ENCODE measurements around the gene CDX2. TPM values are rescaled to one million over a fixed set of nuclear protein-coding genes. Genes with fewer than 3 reads are reported as not detected.

The CDX2 gene
- total RNA-seq, 2 experiments from 2014 or later = not detected

DNA sequence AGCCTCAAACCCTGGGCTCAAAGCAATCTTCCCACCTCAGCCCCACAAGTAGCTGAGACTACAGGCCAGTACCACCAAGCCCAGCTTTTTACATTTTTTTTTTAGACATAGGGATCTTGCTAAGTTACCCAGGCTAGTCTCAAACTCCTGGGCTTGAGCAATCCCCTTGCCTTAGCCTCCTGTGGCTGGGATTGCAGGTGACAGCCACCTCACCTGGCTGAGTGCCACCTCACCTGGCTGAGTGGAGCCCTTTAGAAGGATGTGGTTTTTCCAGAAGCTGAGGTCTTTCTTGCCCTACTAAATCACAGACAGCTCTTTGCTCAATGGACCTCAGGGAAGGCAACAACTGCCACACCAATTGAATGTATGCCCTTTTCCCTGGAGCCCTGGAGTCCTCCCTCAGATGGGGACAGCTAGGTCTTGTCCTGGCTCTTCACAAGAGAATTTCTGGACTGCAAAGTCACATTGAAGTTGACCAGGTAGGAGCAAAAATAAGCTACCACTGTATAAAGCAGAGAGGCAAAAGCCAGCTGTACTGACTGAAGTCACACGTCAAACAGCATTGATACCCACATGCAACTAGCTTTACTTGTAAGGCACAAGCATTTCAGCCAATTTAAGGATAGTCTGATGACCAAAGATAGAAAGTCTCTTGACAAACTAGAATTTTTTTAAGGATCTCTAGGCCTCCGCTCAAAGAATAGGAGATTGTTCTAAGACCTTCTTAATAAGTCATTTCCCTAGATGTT is 35.4 kb downstream of the CDX2 start:
- POLR2A ChIA-PET = interaction anchor here (0.6 kb wide), 3 partner anchors 139 to 1249 kb away, joined by 3 to 6 read pairs (median 4); no protein-coding TSS in a partner anchor
- DNase-seq (ENCODE audit: low spot score) = no peak

DNA sequence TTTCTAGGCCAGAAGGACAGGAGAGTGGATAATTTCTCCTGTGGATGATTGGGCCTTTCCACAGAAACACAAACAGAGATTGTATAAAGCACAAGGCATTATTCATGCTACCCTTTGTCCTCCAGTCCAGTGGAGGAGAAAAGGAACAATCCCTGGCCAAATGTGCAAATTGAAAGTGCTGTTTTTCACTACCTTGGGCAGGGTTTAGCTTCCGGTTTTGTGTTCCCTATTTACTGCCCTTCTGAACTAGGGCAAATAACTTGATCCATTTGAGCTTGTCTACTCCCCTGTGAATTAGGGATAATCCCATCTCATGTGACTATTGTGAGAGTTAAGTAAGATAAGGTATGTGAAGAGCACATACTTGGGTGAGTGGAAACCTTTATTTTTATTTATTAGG is 36.0 kb downstream of the CDX2 start:
- H3K4me2 ChIP-seq (ENCODE audit: low read length) = no peak overlapping the region
- H3K4me3 ChIP-seq (ENCODE audit: low read depth, low read length, poor library complexity, severe bottlenecking) = no peak overlapping the region

More for the DNA sequence above, 35.4 kb downstream of the CDX2 start:
- no peaks in the 10 kb centered on the region for H3K79me2 ChIP-seq (ENCODE audit: insufficient read depth, low read depth, low read length)
- no peaks in the 10 kb centered on the region for H3K9me3 ChIP-seq (ENCODE audit: low read length)
- CTCF ChIA-PET (ENCODE audit: unreplicated experiment) = interaction anchor here (1.3 kb wide), 1 partner anchor 65 kb away, joined by 3 read pairs; no protein-coding TSS in a partner anchor
- H2AFZ ChIP-seq (ENCODE audit: low read length) = no peak overlapping the region
- no TSS peak for BruUV-seq (replicated peaks)
- no peak overlapping the region for H3K27ac ChIP-seq (ENCODE audit: low read depth, low read length, poor library complexity, severe bottlenecking)
- no peaks in the 10 kb centered on the region for H3K36me3 ChIP-seq (ENCODE audit: insufficient read depth, low read length)
- intact Hi-C loops (cut with micrococcal nuclease; ENCODE audit: unreplicated experiment) = no loop called here
- no peaks in the 10 kb centered on the region for H3K9me2 ChIP-seq (ENCODE audit: insufficient read depth, low read length)
- H3K4me1 ChIP-seq (ENCODE audit: insufficient read depth, low read length, poor library complexity, severe bottlenecking) = no peaks in the 10 kb centered on the region
- H3K4me2 ChIP-seq (ENCODE audit: low read length) = no peak overlapping the region
- TF ChIP-seq, protein P1, sequence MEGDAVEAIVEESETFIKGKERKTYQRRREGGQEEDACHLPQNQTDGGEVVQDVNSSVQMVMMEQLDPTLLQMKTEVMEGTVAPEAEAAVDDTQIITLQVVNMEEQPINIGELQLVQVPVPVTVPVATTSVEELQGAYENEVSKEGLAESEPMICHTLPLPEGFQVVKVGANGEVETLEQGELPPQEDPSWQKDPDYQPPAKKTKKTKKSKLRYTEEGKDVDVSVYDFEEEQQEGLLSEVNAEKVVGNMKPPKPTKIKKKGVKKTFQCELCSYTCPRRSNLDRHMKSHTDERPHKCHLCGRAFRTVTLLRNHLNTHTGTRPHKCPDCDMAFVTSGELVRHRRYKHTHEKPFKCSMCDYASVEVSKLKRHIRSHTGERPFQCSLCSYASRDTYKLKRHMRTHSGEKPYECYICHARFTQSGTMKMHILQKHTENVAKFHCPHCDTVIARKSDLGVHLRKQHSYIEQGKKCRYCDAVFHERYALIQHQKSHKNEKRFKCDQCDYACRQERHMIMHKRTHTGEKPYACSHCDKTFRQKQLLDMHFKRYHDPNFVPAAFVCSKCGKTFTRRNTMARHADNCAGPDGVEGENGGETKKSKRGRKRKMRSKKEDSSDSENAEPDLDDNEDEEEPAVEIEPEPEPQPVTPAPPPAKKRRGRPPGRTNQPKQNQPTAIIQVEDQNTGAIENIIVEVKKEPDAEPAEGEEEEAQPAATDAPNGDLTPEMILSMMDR (conservative IDR thresholded peaks at IDR 0.05; ENCODE audit: low read length) = no peak
- H3K4me3 ChIP-seq (ENCODE audit: low read depth, low read length, poor library complexity, severe bottlenecking) = no peak overlapping the region
- H4K20me1 ChIP-seq (ENCODE audit: insufficient read depth, low read length) = no peaks in the 10 kb centered on the region

GRCh38 chr13:27929868-27930267 is 39.2 kb downstream of the CDX2 start:
- H2AFZ ChIP-seq (ENCODE audit: low read length) = no peak overlapping the region
- H3K36me3 ChIP-seq (ENCODE audit: insufficient read depth, low read length) = no peaks in the 10 kb centered on the region
- no peak overlapping the region for H3K4me3 ChIP-seq (ENCODE audit: low read depth, low read length, poor library complexity, severe bottlenecking)
- no peak overlapping the region for H3K4me2 ChIP-seq (ENCODE audit: low read length)
- intact Hi-C loops (cut with micrococcal nuclease; ENCODE audit: unreplicated experiment) = no loop called here
- ChIA-PET POLR2A (no interaction called here), CTCF (ENCODE audit: unreplicated experiment) (no interaction called here)
- BruUV-seq (replicated peaks) = no TSS peak
- TF ChIP-seq, protein P1 (conservative IDR thresholded peaks at IDR 0.05; ENCODE audit: low read length) = no peak
- no peak for TF ChIP-seq EZH2phosphoT487 (IDR thresholded peaks at IDR 0.05; ENCODE audit: borderline replicate concordance, low read depth, low read length)
- DNase-seq (ENCODE audit: low spot score) = no peak
- no peaks in the 10 kb centered on the region for H4K20me1 ChIP-seq (ENCODE audit: insufficient read depth, low read length)
- no peaks in the 10 kb centered on the region for H3K79me2 ChIP-seq (ENCODE audit: insufficient read depth, low read depth, low read length)
- H3K9me3 ChIP-seq (ENCODE audit: low read length) = no peaks in the 10 kb centered on the region
- H3K4me1 ChIP-seq (ENCODE audit: insufficient read depth, low read length, poor library complexity, severe bottlenecking) = no peaks in the 10 kb centered on the region
- no peaks in the 10 kb centered on the region for H3K9me2 ChIP-seq (ENCODE audit: insufficient read depth, low read length)
- no peak overlapping the region for H3K27ac ChIP-seq (ENCODE audit: low read depth, low read length, poor library complexity, severe bottlenecking)

More for the DNA sequence above, 36.0 kb downstream of the CDX2 start:
- Histone ChIP-seq H2AFZ (ENCODE audit: low read length) (no peak overlapping the region), H4K20me1 (ENCODE audit: insufficient read depth, low read length) (no peaks in the 10 kb centered on the region), H3K27ac (ENCODE audit: low read depth, low read length, poor library complexity, severe bottlenecking) (no peak overlapping the region), H3K9me2 (ENCODE audit: insufficient read depth, low read length) (no peaks in the 10 kb centered on the region), H3K36me3 (ENCODE audit: insufficient read depth, low read length) (no peaks in the 10 kb centered on the region), H3K9me3 (ENCODE audit: low read length) (no peaks in the 10 kb centered on the region), H3K4me1 (ENCODE audit: insufficient read depth, low read length, poor library complexity, severe bottlenecking) (no peaks in the 10 kb centered on the region), H3K79me2 (ENCODE audit: insufficient read depth, low read depth, low read length) (no peaks in the 10 kb centered on the region)
- intact Hi-C loops (cut with micrococcal nuclease; ENCODE audit: unreplicated experiment) = no loop called here
- no peak for TF ChIP-seq EZH2phosphoT487 (IDR thresholded peaks at IDR 0.05; ENCODE audit: borderline replicate concordance, low read depth, low read length)
- TF ChIP-seq, protein P1 (conservative IDR thresholded peaks at IDR 0.05; ENCODE audit: low read length) = no peak
- POLR2A ChIA-PET = interaction anchor here (0.6 kb wide), 2 partner anchors 704 to 1248 kb away, joined by 3 to 4 read pairs; no protein-coding TSS in a partner anchor
- CTCF ChIA-PET (ENCODE audit: unreplicated experiment) = interaction anchor here (1.3 kb wide), 1 partner anchor 65 kb away, joined by 3 read pairs; no protein-coding TSS in a partner anchor
- BruUV-seq (replicated peaks) = no TSS peak
- DNase-seq (ENCODE audit: low spot score) = no peak

All from OCI-LY7 (cell line).